B cell (primary cell): ENCODE results near the gene RNF212.

ENCODE experiments used
- EZH2 ChIP-seq: IDR thresholded peaks from 2 replicates; pipeline ENCODE4 v1.6.1; 2012; ENCODE audit warnings: borderline replicate concordance, low read depth, mild to moderate bottlenecking, moderate library complexity, low read length; ENCODE audit not compliant: insufficient read depth, poor library complexity, severe bottlenecking
- TF ChIP-seq, protein P1 (sequence below): fragments of 200-600 bp; IDR thresholded peaks from one replicate; pipeline ENCODE4 v1.8.0; 2022; ENCODE audit warnings: antibody characterized with exemption, mild to moderate bottlenecking

DNA sequence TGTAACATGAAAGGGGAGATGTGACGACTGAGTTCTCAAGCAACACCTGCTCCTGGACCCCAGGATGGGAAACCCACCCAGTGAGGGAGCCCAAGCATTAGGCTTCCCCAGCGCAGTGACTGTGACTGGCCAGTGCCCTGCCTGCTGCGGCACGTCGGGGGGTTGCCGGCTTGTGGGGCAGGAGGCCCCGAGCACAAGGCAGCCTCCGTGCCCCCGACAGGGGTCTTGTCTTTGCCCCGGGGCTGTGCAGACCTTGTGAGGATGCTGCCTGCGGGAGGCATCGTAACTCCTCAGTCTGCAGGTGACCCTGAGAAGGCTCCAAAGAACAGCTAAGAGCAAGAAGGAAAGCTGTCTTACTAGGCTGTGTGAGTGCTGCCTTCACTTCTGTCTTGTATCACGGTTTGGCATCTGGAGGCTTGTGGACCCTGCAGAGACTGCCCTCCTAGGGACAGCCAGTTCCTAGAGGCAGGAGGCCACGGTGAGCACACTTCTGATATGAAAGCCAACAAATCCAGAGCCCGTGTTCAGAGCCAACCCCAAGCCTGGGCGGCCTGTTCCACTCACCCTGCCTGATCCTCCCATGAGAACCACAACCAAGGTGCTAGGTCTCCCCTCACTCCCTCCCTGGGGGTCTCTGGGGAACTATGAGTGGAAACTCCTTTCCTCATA lies 54.2 kb downstream of the RNF212 start:
- TF ChIP-seq, protein P1, sequence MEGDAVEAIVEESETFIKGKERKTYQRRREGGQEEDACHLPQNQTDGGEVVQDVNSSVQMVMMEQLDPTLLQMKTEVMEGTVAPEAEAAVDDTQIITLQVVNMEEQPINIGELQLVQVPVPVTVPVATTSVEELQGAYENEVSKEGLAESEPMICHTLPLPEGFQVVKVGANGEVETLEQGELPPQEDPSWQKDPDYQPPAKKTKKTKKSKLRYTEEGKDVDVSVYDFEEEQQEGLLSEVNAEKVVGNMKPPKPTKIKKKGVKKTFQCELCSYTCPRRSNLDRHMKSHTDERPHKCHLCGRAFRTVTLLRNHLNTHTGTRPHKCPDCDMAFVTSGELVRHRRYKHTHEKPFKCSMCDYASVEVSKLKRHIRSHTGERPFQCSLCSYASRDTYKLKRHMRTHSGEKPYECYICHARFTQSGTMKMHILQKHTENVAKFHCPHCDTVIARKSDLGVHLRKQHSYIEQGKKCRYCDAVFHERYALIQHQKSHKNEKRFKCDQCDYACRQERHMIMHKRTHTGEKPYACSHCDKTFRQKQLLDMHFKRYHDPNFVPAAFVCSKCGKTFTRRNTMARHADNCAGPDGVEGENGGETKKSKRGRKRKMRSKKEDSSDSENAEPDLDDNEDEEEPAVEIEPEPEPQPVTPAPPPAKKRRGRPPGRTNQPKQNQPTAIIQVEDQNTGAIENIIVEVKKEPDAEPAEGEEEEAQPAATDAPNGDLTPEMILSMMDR = no peak
- TF ChIP-seq EZH2 = no peak
